ENCODE results near the gene PAK1IP1. TPM values are rescaled to one million over a fixed set of nuclear protein-coding genes. Genes with fewer than 3 reads are reported as not detected.
"Not testable (repeated sequence)": the region's sequence is repeated elsewhere in the genome, so short reads cannot be mapped to it uniquely, and the experiment has no call there.

The PAK1IP1 gene
- polyA plus RNA-seq, 3 donors from 2014 or later = 7.1 to 16.3 (median 10.0) TPM

DNA sequence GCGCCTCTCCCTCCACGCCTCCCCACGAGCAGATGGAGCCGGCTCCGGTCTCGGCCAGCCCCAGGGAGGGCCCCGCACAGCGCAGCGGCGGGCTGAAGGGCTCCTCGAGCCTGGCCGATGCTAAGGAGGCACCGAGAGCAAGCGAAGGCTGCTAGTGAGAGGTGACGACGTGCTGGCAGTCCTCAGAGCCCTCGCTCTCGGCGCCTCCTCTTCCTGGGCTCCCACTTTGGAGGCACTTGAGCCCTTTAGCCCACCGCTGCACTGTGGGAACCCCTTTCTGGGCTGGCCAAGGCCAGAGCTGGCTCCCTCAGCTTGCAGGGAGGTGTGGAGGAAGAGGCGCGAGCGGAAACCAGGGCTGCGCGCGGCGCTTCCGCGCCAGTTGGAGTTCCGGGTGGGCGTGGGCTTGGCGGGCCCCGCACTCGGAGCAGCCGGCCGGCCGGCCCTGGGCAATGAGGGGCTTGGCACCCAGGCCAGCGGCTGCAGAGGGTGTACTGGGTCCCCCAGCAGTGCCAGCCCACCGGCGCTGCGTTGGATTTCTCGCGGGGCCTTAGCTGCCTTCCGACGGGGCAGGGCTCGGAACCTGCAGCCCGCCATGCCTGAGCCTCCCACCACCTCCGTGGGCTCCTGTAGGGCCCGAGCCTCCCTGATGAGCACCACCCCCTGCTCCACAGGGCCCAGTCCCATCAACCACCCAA is 25.6 kb downstream of the PAK1IP1 start:
- H3K4me1 Mint-ChIP-seq = peaks cover 52 to 53% of the 10 kb centered on the region in 2 donors
- peak overlapping the region in 5 of 6 donors; percentile 48 to 72 (median 65) for H3K27ac Mint-ChIP-seq
- peaks cover 13 to 26% (median 19%) of the 10 kb centered on the region in 3 donors for H3K27me3 Mint-ChIP-seq (ENCODE audit: low read depth in 3 of 3)
- H3K36me3 Mint-ChIP-seq = peaks cover 0 to 3% (median 0%) of the 10 kb centered on the region in 3 donors
- H3K9me3 Mint-ChIP-seq = peaks cover 0 to 1% (median 0%) of the 10 kb centered on the region in 6 donors
- peak overlapping the region; percentile 62 to 92 (median 90) for H3K4me3 Mint-ChIP-seq
- DNase-seq = peak; percentile 64 to 69 (median 67)

DNA sequence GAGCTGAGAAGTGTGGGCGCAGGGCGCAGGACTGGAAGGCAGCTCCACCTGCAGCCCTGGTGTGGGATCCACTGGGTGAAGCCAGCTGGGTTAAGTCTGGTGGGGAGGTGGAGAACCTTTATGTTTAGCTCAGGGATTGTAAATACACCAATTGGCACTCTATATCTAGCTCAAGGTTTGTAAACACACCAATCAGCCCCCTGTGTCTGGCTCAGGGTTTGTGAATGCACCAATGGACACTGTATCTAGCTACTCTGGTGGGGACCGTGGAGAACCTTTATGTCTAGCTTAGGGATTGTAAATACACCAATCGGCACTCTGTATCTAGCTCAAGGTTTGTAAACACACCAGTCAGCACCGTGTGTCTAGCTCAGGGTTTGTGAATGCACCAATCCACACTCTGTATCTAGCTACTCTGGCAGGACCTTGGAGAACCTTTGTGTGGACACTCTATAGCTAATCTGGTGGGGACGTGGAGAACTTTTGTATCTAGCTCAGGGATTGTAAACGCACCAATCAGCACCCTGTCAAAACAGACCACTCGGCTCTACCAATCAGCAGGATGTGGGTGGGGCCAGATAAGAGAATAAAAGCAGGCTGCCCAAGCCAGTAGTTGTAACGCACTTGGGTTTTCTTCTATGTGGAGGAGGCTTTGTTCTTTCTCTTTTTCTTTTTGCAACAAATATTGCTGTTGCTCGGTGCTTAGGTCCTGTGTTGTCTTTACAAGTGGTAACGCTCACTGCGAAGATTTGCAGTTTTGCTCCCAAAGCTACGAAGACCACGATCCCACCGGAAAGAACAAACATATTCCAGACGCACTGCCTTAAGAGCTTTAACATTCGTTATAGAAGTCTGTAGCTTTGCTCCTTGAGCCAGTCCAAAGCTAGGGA is 26.4 kb downstream of the PAK1IP1 start:
- H3K36me3 Mint-ChIP-seq = not testable (repeated sequence)
- H3K4me3 Mint-ChIP-seq = peak overlapping the region; percentile 83 to 92 (median 90)

GRCh38 chr6:10721850-10722569 is 27.2 kb downstream of the PAK1IP1 start:
- DNase-seq = no peak
- Mint-ChIP-seq H3K27me3 (ENCODE audit: low read depth in 3 of 3) (peaks cover 19 to 34% (median 28%) of the 10 kb centered on the region in 3 donors), H3K9me3 (peaks cover 0 to 1% (median 0%) of the 10 kb centered on the region in 6 donors), H3K27ac (peak overlapping the region in 5 of 6 donors; percentile 45 to 88 (median 77)), H3K4me3 (peak overlapping the region; percentile 83 to 92 (median 90)), H3K4me1 (peaks cover 67 to 69% of the 10 kb centered on the region in 2 donors), H3K36me3 (peaks cover 0 to 3% (median 0%) of the 10 kb centered on the region in 3 donors)

More for the DNA sequence above, 26.4 kb downstream of the PAK1IP1 start:
- DNase-seq, H3K9me3 Mint-ChIP-seq: not testable (repeated sequence)
- peaks cover 59 to 61% of the 10 kb centered on the region in 2 donors for H3K4me1 Mint-ChIP-seq
- peaks cover 15 to 28% (median 23%) of the 10 kb centered on the region in 3 donors for H3K27me3 Mint-ChIP-seq (ENCODE audit: low read depth in 3 of 3)
- H3K27ac Mint-ChIP-seq = peak overlapping the region in 4 of 6 donors; percentile 60 to 79 (median 74)

GRCh38 chr6:10722570-10722819 is 27.7 kb downstream of the PAK1IP1 start:
- H3K4me1 Mint-ChIP-seq = peaks cover 71 to 73% of the 10 kb centered on the region in 2 donors
- H3K9me3 Mint-ChIP-seq = peaks cover 0 to 1% (median 0%) of the 10 kb centered on the region in 6 donors
- H3K27me3 Mint-ChIP-seq (ENCODE audit: low read depth in 3 of 3) = peaks cover 19 to 31% (median 27%) of the 10 kb centered on the region in 3 donors
- peaks cover 0 to 3% (median 0%) of the 10 kb centered on the region in 3 donors for H3K36me3 Mint-ChIP-seq
- peak overlapping the region in 5 of 6 donors; percentile 45 to 88 (median 80) for H3K27ac Mint-ChIP-seq
- no peak for DNase-seq
- H3K4me3 Mint-ChIP-seq = peak overlapping the region; percentile 83 to 92 (median 90)

DNA sequence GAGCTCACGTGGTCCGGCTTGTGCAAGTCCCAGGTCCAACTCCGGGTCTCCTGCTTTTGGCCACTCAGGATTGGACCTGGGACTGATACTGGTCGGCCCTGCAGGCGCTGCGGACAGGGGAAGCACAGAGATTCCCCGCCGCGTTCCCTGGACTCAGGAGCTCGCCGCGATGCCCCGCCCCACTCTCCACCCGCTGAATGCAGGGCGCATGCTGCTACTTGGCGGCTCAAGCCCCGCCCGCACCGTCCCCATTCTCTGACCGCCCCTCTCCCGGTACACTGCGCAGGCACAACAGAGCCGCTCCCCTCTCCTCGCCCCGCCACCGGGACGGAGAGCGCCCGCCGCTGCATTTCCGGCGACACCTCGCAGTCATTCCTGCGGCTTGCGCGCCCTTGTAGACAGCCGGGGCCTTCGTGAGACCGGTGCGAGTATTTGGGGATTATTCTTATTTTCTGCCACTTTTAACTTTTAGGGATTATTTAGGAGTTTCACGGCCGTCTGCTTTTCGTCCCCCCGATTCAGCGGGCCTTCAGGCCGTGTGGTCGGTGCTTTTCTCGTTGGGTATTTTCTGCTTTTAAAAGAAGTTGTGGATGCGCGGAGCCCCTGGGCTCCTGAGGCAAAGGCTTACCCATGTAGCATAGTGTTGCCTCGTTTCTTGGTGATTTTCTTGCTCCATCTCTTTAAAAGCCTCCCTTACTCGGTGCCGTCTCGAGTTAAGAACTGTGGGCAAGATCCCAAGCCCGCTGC is 28.2 kb downstream of the PAK1IP1 start, which contains the start of gene TMEM14C:
TMEM14C (plus strand) TSS at position 251 of the 747 bp plus-strand sequence. CDS start 1,544 bp downstream, outside the sequence.
- peak; percentile 66 to 74 (median 71) for DNase-seq
- H3K4me1 Mint-ChIP-seq = peaks cover 74 to 77% of the 10 kb centered on the region in 2 donors
- H3K27ac Mint-ChIP-seq = peak within 1 kb of the TSS; percentile 8 to 89 (median 82)
- H3K4me3 Mint-ChIP-seq = peak within 1 kb of the TSS; percentile 83 to 92 (median 90)
- H3K9me3 Mint-ChIP-seq = peaks cover 0 to 1% (median 0%) of the 10 kb centered on the region in 6 donors
- peaks cover 0 to 3% (median 0%) of the 10 kb centered on the region in 3 donors for H3K36me3 Mint-ChIP-seq
- H3K27me3 Mint-ChIP-seq (ENCODE audit: low read depth in 3 of 3) = peaks cover 19 to 30% (median 28%) of the 10 kb centered on the region in 3 donors

GRCh38 chr6:10723567-10723881 is 28.8 kb downstream of the PAK1IP1 start:
- Mint-ChIP-seq H3K36me3 (peaks cover 0 to 3% (median 0%) of the 10 kb centered on the region in 3 donors), H3K4me3 (peak overlapping the region; percentile 83 to 92 (median 90)), H3K4me1 (peaks cover 75 to 81% of the 10 kb centered on the region in 2 donors), H3K27me3 (ENCODE audit: low read depth in 3 of 3) (peaks cover 20 to 33% (median 33%) of the 10 kb centered on the region in 3 donors), H3K9me3 (peaks cover 0 to 1% (median 0%) of the 10 kb centered on the region in 6 donors), H3K27ac (peak overlapping the region in 5 of 6 donors; percentile 74 to 89 (median 83))
- DNase-seq = no peak

DNA sequence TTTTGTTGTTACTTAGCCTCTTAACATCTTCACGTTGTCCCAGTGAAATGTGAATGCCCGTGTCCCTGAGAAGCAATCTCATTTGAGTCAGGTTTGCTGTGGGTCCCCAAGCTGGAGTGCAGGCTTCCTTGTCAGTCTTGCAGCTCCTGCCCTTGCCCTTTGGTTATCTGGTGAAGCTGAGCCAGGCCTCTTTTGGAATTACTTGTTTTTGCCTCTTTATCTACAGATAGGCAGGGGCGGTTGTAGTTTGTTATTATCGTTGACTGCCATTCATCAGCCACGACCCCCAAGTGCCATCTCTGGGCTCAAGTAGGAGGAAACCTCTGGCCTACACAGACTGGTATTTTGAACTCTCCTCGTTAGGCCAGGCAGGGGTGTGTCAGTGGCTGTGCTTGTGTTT is 30.3 kb downstream of the PAK1IP1 start:
- H3K27ac Mint-ChIP-seq = peak overlapping the region in 2 of 6 donors; percentile 6 to 41
- no peak overlapping the region for H3K4me3 Mint-ChIP-seq
- peaks cover 61 to 69% of the 10 kb centered on the region in 2 donors for H3K4me1 Mint-ChIP-seq
- DNase-seq = no peak
- no peaks in the 10 kb centered on the region for H3K36me3 Mint-ChIP-seq
- no peaks in the 10 kb centered on the region for H3K9me3 Mint-ChIP-seq
- H3K27me3 Mint-ChIP-seq (ENCODE audit: low read depth in 3 of 3) = peaks cover 17 to 42% (median 33%) of the 10 kb centered on the region in 3 donors

GRCh38 chr6:10725716-10726115 is 30.9 kb downstream of the PAK1IP1 start:
- Mint-ChIP-seq H3K4me3 (peak overlapping the region in 1 of 5 donors; percentile 53), H3K27me3 (ENCODE audit: low read depth in 3 of 3) (peaks cover 17 to 48% (median 35%) of the 10 kb centered on the region in 3 donors), H3K27ac (peak overlapping the region in 3 of 6 donors; percentile 69 to 74 (median 73)), H3K9me3 (no peaks in the 10 kb centered on the region), H3K36me3 (peaks cover 0 to 4% (median 0%) of the 10 kb centered on the region in 3 donors), H3K4me1 (peaks cover 61 to 69% of the 10 kb centered on the region in 2 donors)
- DNase-seq = no peak

GRCh38 chr6:10730254-10730653 is 35.5 kb downstream of the PAK1IP1 start:
- no peak for DNase-seq
- peaks cover 0 to 4% (median 0%) of the 10 kb centered on the region in 3 donors for H3K36me3 Mint-ChIP-seq
- peaks cover 16 to 59% (median 45%) of the 10 kb centered on the region in 3 donors for H3K27me3 Mint-ChIP-seq (ENCODE audit: low read depth in 3 of 3)
- no peaks in the 10 kb centered on the region for H3K9me3 Mint-ChIP-seq
- H3K4me1 Mint-ChIP-seq = peaks cover 43 to 50% of the 10 kb centered on the region in 2 donors
- no peak overlapping the region for H3K4me3 Mint-ChIP-seq
- H3K27ac Mint-ChIP-seq = no peak overlapping the region

GRCh38 chr6:10733151-10733715 is 38.5 kb downstream of the PAK1IP1 start:
- peaks cover 0 to 4% (median 0%) of the 10 kb centered on the region in 3 donors for H3K36me3 Mint-ChIP-seq
- no peaks in the 10 kb centered on the region for H3K9me3 Mint-ChIP-seq
- peak; percentile 76 to 83 (median 77) for DNase-seq
- peaks cover 18 to 22% of the 10 kb centered on the region in 2 donors for H3K4me1 Mint-ChIP-seq
- peak overlapping the region; percentile 62 to 72 (median 66) for H3K4me3 Mint-ChIP-seq
- H3K27ac Mint-ChIP-seq = peak overlapping the region; percentile 38 to 86 (median 65)
- H3K27me3 Mint-ChIP-seq (ENCODE audit: low read depth in 3 of 3) = peaks cover 17 to 52% (median 29%) of the 10 kb centered on the region in 3 donors

DNA sequence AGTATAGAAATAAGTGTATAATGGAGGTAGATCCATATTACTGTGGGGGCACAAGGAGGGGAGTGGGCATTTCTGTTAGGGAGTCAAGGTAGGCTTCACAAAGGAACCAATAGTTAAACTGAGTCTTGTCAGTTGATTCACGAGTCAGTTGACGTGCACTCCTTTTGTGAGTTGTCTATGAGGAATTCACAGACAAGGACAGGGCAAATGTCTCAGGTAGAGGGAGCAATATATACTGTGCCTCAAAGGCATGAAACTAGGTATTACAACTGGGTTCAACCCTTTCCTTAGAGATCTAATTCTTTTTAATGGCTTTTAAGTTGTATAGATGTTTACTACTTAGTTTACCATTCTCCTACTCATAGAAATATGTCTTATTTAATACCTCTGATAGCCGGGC is 39.1 kb downstream of the PAK1IP1 start:
- H3K27ac Mint-ChIP-seq = peak overlapping the region in 2 of 6 donors; percentile 9 to 73
- peak overlapping the region in 2 of 5 donors; percentile 66 to 72 for H3K4me3 Mint-ChIP-seq
- H3K4me1 Mint-ChIP-seq = peaks cover 18% of the 10 kb centered on the region in 2 donors
- H3K36me3 Mint-ChIP-seq = peaks cover 0 to 4% (median 0%) of the 10 kb centered on the region in 3 donors
- no peaks in the 10 kb centered on the region for H3K9me3 Mint-ChIP-seq
- H3K27me3 Mint-ChIP-seq (ENCODE audit: low read depth in 3 of 3) = peaks cover 16 to 50% (median 23%) of the 10 kb centered on the region in 3 donors
- no peak for DNase-seq

DNA sequence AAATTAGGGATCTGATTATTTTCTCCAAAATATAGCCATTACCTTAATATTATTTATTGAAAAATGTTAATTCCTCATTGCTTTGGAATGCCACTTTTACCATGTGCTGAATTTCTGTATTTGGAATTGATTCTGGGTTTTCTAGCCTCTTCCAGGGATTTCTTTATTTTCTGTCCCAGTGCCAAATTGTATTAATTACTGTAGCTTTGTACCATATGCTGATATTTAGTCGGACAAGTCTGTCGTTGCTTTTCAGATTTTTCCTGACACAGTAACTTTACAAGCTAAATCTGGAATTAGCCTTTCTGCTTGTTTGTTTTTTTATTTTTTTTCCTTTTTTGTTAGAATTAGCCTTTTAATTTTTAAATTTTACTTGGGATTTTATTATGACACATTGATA is 42.0 kb downstream of the PAK1IP1 start:
- Mint-ChIP-seq H3K9me3 (no peaks in the 10 kb centered on the region), H3K4me3 (no peak overlapping the region), H3K4me1 (peaks cover 18% of the 10 kb centered on the region in 2 donors), H3K27me3 (ENCODE audit: low read depth in 3 of 3) (peaks cover 16 to 37% (median 25%) of the 10 kb centered on the region in 3 donors), H3K27ac (no peak overlapping the region), H3K36me3 (no peaks in the 10 kb centered on the region)
- no peak for DNase-seq
